ENCODE data around the gene DSG3.
A peak's percentile ranks its signal among the peaks of the same experiment; 100 is the strongest.

The DSG3 gene

DNA sequence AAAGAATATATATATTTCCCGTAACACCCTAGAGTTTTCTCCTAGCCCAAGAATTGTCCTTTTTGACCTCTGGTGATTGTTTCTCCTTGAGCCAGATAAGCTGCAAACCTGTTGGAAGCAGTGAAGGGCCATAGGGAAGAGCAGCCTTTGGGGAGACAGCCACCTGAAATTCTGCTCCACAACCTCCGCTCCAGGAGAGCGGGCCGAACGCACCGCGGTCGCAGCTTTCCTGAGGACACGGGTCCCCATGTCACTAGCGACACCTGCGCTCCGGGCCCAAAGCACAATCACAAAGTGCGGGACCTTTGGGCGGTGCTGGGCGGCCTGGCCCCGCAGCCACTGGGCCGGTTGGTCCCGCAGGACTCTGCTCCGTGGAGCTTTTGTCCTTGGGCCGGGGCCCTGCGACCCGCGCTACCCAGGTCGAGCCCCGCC lies 49.9 kb downstream of the DSG3 start:
- no peak for DNase-seq (ENCODE audit: low read depth)
- peak overlapping the region; percentile 97 for H3K4me3 ChIP-seq (ENCODE audit: low read depth, low read length)
- TF ChIP-seq, protein P1, sequence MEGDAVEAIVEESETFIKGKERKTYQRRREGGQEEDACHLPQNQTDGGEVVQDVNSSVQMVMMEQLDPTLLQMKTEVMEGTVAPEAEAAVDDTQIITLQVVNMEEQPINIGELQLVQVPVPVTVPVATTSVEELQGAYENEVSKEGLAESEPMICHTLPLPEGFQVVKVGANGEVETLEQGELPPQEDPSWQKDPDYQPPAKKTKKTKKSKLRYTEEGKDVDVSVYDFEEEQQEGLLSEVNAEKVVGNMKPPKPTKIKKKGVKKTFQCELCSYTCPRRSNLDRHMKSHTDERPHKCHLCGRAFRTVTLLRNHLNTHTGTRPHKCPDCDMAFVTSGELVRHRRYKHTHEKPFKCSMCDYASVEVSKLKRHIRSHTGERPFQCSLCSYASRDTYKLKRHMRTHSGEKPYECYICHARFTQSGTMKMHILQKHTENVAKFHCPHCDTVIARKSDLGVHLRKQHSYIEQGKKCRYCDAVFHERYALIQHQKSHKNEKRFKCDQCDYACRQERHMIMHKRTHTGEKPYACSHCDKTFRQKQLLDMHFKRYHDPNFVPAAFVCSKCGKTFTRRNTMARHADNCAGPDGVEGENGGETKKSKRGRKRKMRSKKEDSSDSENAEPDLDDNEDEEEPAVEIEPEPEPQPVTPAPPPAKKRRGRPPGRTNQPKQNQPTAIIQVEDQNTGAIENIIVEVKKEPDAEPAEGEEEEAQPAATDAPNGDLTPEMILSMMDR (IDR thresholded peaks at IDR 0.05; ENCODE audit: low read depth, low read length, missing control alignments), result no peak

DNA sequence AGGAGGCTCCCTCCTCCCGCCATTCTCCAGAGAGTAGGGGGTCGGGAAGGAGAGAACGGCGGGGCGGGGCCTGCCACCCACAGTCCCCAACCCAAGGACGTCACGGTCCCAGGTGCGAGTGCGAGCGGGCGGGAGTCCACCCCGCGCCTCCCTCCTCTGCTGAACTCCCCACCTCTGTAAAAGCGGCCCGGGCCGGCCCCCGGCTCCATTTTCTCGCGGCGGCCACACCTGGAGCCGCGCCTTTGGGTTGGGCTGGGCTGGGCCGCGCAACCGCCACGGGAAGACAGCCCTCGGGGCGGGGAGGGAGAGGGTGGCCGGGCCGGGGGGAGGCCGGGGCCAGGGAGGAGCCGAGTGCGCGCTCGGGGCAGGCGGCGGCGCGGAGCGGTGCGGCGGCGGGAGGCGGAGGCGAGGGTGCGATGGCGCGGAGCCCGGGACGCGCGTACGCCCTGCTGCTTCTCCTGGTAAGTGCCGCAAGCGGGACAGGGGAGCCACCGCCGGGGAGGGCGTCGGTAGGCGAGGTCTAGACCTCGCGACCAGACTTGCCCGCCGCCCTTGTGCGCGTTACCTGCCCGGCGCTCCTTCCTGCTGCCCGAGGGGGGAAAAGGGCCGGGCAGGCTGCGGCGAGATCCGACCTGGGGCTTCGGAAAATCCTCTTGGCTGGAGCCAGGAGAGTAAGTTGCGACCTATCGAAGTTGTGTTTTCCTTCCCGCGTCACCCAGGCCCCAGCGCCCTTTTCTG lies 50.5 kb downstream of the DSG3 start, which contains the start of gene DSG2:
DSG2 (plus strand) TSS at position 342 of the 738 bp plus-strand sequence; CDS start at position 417, 75 bp downstream.
- H3K4me3 ChIP-seq (ENCODE audit: low read depth, low read length), result peak within 1 kb of the TSS; percentile 97
- DNase-seq (ENCODE audit: low read depth), result no peak
- TF ChIP-seq, protein P1 (IDR thresholded peaks at IDR 0.05; ENCODE audit: low read depth, low read length, missing control alignments), result no peak

DNA sequence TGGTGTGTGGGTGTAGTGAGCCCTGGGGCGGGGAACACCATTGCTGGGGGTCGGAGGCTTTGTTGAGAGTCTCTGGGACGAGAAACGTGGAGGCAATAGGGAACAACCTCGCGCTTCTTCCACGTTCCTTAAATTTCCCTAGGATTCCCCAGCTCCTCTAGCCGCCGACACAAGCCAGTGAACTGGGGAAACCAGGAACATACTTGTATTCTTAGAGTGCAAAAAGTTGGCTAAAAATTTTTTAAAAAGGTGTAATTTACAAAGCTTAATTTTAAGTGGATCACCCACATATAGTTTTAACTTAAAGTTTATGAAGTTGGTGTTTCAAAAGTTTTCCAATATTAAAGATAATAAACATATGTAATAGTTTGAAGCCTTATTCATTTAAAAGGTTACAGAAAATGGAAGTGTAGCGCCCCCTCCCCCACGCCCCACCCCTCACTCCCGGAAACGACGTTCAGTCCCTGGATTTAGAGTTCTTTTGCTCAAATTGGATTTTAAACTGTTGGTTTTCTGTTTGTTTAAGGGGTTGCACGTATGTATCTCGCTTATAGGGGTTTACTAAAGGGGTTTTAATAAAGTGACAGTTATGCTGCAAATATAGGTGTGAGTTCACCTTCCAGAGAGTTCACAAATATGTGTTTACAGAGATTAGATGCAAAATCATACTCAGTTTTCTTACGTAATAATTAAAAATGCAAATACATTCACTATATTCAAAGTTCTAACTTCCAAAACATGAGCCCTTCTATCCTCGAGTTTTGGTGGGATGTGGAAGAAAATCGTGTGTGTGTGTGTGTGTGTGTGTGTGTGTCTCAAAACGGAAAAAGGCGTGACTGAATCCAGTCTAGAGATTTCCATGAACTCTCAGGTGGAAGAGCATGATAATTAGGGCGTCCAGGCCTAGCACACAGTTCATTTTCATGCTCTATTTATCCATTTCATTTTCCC lies 51.3 kb downstream of the DSG3 start:
- DNase-seq (ENCODE audit: low read depth), result no peak

DNA sequence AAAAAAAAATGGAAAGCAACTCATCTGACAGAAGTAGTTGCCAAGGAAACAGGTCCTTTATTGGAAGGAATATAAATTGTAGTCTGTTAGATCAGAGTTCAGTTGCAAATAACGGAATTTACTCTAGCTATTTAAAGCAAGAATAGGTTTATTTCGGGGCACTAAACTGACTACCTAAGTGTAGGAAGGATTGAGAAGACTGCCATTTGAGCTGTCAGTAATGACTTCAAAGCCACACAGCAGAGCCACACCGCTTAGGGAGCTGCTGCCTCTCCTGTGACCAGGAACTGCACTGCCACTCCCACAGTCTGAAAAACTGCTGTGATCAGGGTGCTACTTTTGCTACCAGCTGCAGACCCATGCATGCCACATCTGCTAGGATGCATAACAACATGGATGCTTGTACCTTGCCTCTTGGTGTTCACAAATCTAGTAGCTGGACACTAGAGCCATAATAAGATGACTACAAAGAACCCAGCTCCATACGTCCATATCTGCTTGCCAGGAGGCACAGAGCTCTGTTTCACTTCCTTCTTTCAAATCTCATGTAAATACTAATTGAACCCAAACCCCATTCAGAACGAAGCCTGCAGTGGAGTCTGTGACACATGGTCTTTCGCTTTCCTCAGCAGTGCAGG lies 52.6 kb downstream of the DSG3 start:
- DNase-seq (ENCODE audit: low read depth), result peak; percentile 84
- TF ChIP-seq, protein P1 (IDR thresholded peaks at IDR 0.05; ENCODE audit: low read depth, low read length, missing control alignments), result no peak
- H3K4me3 ChIP-seq (ENCODE audit: low read depth, low read length), result peak overlapping the region; percentile 97

More for the DNA sequence above, 51.3 kb downstream of the DSG3 start:
- peak overlapping the region; percentile 97 for H3K4me3 ChIP-seq (ENCODE audit: low read depth, low read length)
- TF ChIP-seq, protein P1 (IDR thresholded peaks at IDR 0.05; ENCODE audit: low read depth, low read length, missing control alignments), result no peak

DNA sequence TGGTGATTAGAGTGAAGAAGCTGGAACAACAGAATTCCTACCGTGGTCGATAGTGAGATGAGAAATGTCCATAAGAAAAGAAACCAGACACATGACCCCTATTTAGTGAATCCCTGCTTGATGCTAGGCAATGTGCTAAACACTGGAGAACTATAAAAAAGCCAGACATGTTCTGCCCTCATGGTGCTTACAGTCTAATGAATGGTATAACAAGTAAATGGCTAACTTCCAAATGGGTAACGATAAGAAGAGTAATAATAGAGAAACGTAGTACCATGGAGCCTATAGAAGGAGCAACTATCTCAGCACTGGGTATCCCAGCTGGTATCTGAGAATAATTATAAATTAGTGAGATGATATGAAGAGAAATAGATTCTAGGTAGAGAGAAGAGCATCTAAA lies 55.5 kb downstream of the DSG3 start:
- TF ChIP-seq, protein P1 (IDR thresholded peaks at IDR 0.05; ENCODE audit: low read depth, low read length, missing control alignments), result no peak
- H3K4me3 ChIP-seq (ENCODE audit: low read depth, low read length), result no peak overlapping the region
- no peak for DNase-seq (ENCODE audit: low read depth)

DNA sequence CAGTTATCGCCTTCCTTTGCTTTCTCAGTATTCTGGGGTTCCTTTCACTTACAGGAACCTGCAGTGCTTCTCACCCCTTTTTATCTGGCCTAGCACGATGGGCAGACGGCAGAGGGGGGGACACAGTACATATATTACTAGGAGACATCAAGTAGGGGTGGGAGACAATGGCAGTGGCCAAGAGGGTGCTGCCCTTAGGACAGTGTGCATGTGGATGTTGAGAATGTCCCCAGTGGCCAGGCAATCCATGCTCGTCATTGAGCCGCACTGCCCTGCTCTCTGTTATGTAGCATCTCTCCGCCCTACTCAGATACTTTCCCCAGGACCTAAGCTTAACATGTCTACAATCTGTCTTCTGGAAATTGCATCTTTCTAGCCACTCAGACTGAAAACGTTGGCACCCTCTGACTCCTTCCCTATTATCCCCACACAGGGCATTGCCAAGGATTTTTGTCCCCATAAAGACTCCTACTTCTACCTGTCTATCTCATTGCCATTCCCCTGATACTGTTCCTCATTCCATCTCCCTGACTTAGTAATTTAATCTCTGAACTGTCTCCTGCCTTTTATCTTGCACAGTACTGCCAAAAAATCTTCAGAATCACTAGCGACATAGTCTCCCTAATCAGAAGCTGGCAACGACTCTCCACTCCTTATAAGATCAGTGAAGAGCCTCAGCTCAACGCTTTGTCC lies 57.1 kb downstream of the DSG3 start:
- H3K4me3 ChIP-seq (ENCODE audit: low read depth, low read length), result no peak overlapping the region
- DNase-seq (ENCODE audit: low read depth), result no peak
- TF ChIP-seq, protein P1 (IDR thresholded peaks at IDR 0.05; ENCODE audit: low read depth, low read length, missing control alignments), result no peak

Data from GM12864 (cell line).